Head of caudate nucleus (tissue), 42 donors: ENCODE measurements around the gene LCT.
"Not testable (repeated sequence)": the region's sequence is repeated elsewhere in the genome, so short reads cannot be mapped to it uniquely, and the experiment has no call there.

Source experiments
- DNase-seq, 42 donors: peaks; one replicate each; pipeline versions ENCODE4 v3.0.0 to v3.0.0-alpha.2; 2020 to 2021; ENCODE audit warnings: mixed read lengths in 7 of 42
- intact Hi-C: fragments of 100-400 bp; cut with DNase I; formaldehyde crosslinking; loops from one replicate; pipeline ENCODE4 v1.15.0; 2022

The LCT gene

GRCh38 chr2:135800513-135801460 lies 36.2 kb downstream of the LCT start:
- no peak for DNase-seq
- intact Hi-C loops: no loop called here

- intact Hi-C loops: no loop called here
- no peak for DNase-seq
These were observed 37.2 kb downstream of the LCT start for GRCh38 chr2:135799738-135800137.

GRCh38 chr2:135798762-135799161 lies 38.2 kb downstream of the LCT start:
- intact Hi-C loops: no loop called here
- peak in 1 of 42 donors; percentile 34 for DNase-seq

GRCh38 chr2:135798275-135798705 lies 38.7 kb downstream of the LCT start:
- intact Hi-C loops: no loop called here
- DNase-seq: no peak

GRCh38 chr2:135797497-135798274 lies 39.3 kb downstream of the LCT start:
- intact Hi-C loops: no loop called here
- DNase-seq: peak; percentile 36 to 87 (median 72)

GRCh38 chr2:135796606-135797005 lies 40.4 kb downstream of the LCT start:
- DNase-seq: peak in 1 of 42 donors; percentile 9
- intact Hi-C loops: no loop called here

- peak in 1 of 42 donors; percentile 13 for DNase-seq
- intact Hi-C loops: not testable (repeated sequence)
These were observed 41.3 kb downstream of the LCT start for GRCh38 chr2:135795641-135796040.

GRCh38 chr2:135792401-135793150 lies 44.4 kb downstream of the LCT start:
- DNase-seq: peak in 1 of 42 donors; percentile 32
- intact Hi-C loops: no loop called here

GRCh38 chr2:135791418-135792190 lies 45.4 kb downstream of the LCT start:
- intact Hi-C loops: no loop called here
- DNase-seq: peak in 1 of 42 donors; percentile 31

- intact Hi-C loops: no loop called here
- DNase-seq: peak in 1 of 42 donors; percentile 24
These were observed 46.6 kb downstream of the LCT start for GRCh38 chr2:135790423-135790822.

GRCh38 chr2:135786823-135787222 lies 50.2 kb downstream of the LCT start:
- intact Hi-C loops: no loop called here
- DNase-seq: peak in 1 of 42 donors; percentile 9

GRCh38 chr2:135785032-135785431 lies 52.0 kb downstream of the LCT start:
- DNase-seq: no peak
- intact Hi-C loops: no loop called here

- no peak for DNase-seq
- intact Hi-C loops: no loop called here
These were observed 53.5 kb downstream of the LCT start for GRCh38 chr2:135783439-135783838.

GRCh38 chr2:135782231-135782630 lies 54.8 kb downstream of the LCT start:
- intact Hi-C loops: no loop called here
- DNase-seq: no peak

- intact Hi-C loops: no loop called here
- DNase-seq: no peak
These were observed 60.6 kb downstream of the LCT start for GRCh38 chr2:135776367-135776766.

GRCh38 chr2:135775420-135775819 lies 61.6 kb downstream of the LCT start:
- peak in 2 of 42 donors; percentile 10 to 27 for DNase-seq

GRCh38 chr2:135773917-135774316 lies 63.1 kb downstream of the LCT start:
- intact Hi-C loops: no loop called here

More at GRCh38 chr2:135775420-135775819, 61.6 kb downstream of the LCT start:
- intact Hi-C loops: no loop called here

GRCh38 chr2:135773319-135773718 lies 63.7 kb downstream of the LCT start:
- intact Hi-C loops: no loop called here

More at GRCh38 chr2:135773917-135774316, 63.1 kb downstream of the LCT start:
- DNase-seq: no peak

More at GRCh38 chr2:135773319-135773718, 63.7 kb downstream of the LCT start:
- DNase-seq: no peak
